GM12878 (cell line): ENCODE results near the gene HOXB3.

Experiments used
- NFYB ChIP-seq: IDR thresholded peaks from 2 replicates; pipeline ENCODE4 v1.6.1; 2011; ENCODE audit warnings: low read depth, mild to moderate bottlenecking, low read length, improper control_type of control experiment, moderate library complexity; ENCODE audit not compliant: insufficient read depth
- POLR2AphosphoS5 ChIP-seq: IDR thresholded peaks from 2 replicates; pipeline ENCODE4 v1.6.1; 2011; ENCODE audit warnings: mild to moderate bottlenecking, low read length, inconsistent platforms

DNA sequence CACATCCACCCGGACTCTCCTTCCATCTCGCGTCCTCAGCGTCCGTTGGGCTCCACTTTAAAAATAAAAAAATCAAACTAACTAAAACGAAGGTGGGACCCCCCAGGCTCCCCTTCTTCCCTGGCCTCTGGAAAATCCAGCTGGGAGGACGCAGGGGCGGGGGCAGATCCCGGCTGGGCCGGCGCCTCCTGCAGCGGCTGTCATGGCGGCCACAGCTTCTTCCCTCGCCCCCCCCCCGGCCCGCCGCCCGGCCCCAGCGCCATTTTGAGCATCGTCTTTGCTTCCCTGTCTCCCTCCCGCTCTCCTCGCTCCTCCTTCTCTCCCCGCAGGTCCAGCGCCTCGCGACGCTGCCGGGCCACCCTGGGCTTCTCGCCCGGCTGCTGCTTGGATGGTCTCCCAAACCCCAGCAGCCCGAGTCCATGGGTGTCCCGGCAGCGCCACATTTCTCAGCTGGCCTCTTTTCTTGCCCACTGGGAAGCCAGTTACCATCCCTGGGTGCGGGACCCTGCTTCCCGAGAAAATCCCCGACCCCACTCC, 48.4 kb downstream of the HOXB3 start:
- TF ChIP-seq POLR2AphosphoS5 (no peak; the same call in 1 of the 2 replicates), NFYB (no peak)
